Nephron progenitor cell (in vitro differentiated cells): Measurements from ENCODE around the gene RPS18.
"Not testable (repeated sequence)": the region's sequence is repeated elsewhere in the genome, so short reads cannot be mapped to it uniquely, and the experiment has no call there.

Experiments used
- DNase-seq: peaks from one replicate; pipeline ENCODE4 v3.0.0; 2021
- H3K27ac Mint-ChIP-seq: 2 replicates; pipeline ENCODE4 v1.8.0; 2021; ENCODE audit warnings: mild to moderate bottlenecking, moderate library complexity, mixed read lengths
- H3K27me3 Mint-ChIP-seq: 2 replicates; pipeline ENCODE4 v1.8.0; 2021; ENCODE audit warnings: mild to moderate bottlenecking, low read depth, mixed read lengths; ENCODE audit not compliant: poor library complexity
- H3K36me3 Mint-ChIP-seq: 2 replicates; pipeline ENCODE4 v1.8.0; 2021; ENCODE audit warnings: low read depth, mixed read lengths
- H3K4me1 Mint-ChIP-seq: 2 replicates; pipeline ENCODE4 v1.8.0; 2021; ENCODE audit warnings: mixed read lengths
- H3K4me3 Mint-ChIP-seq: 2 replicates; pipeline ENCODE4 v1.8.0; 2021; ENCODE audit warnings: mild to moderate bottlenecking, moderate library complexity, mixed read lengths
- H3K9me3 Mint-ChIP-seq: 2 replicates; pipeline ENCODE4 v1.8.0; 2021; ENCODE audit warnings: mild to moderate bottlenecking, moderate library complexity, mixed read lengths
- TF ChIP-seq, protein P1 (sequence below): fragments of 200-600 bp; sonication (generic); IDR thresholded peaks from 2 replicates; pipeline ENCODE4 v1.5.0; 2021; ENCODE audit warnings: antibody characterized with exemption

Gene RPS18

DNA sequence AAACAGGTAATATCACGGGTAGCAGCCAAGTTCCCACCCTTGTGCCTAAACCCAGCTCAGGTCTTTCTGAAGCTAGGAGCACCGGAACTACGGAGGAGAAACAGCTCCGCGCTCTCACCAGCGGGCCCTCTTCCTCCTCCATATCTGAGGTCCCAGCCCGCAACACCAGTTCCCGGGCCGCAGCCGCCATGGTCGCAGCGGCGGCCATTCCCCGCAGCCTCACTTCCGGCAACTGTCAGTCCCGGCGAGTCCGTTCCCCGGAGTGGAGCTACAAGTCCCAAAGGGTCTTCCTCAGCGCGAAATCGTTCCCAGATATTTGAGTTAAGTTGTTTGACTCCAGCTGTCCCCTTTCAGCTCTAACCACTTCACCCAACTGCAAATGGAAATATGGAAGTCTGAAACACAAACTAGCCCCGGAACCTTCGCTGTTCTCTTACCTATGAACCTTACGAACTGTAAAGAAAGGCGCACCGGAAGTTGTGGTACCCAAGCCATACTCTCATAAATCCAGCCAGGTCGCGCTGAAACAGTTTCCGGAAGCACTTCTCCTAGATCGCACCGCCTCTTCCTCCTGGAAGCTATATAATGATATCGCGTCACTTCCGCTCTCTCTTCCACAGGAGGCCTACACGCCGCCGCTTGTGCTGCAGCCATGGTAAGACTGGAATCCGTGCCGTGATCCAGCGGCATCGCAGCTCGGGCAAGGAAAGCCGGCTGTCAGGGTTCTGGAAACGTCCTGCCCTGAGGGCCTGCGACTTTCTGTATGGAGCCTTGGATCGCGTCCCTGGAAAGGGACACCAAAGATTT lies at the start of gene RPS18, which contains the start of gene VPS52:
Gene RPS18, plus strand, starts transcription at position 608 of the 807 bp plus-strand sequence. Its CDS starts 45 bp downstream, at position 653.
Gene VPS52, minus strand, starts transcription at position 409 of the 807 bp plus-strand sequence. Its CDS starts 201 bp downstream, at position 208.
- peak within 1 kb of the TSS; percentile 100 for H3K27ac Mint-ChIP-seq
- H3K27me3 Mint-ChIP-seq, result no peaks in the 10 kb centered on the region
- peak within 1 kb of the TSS; percentile 96 for H3K4me3 Mint-ChIP-seq
- H3K4me1 Mint-ChIP-seq, result peaks cover 67% of the 10 kb centered on the region
- TF ChIP-seq, protein P1, sequence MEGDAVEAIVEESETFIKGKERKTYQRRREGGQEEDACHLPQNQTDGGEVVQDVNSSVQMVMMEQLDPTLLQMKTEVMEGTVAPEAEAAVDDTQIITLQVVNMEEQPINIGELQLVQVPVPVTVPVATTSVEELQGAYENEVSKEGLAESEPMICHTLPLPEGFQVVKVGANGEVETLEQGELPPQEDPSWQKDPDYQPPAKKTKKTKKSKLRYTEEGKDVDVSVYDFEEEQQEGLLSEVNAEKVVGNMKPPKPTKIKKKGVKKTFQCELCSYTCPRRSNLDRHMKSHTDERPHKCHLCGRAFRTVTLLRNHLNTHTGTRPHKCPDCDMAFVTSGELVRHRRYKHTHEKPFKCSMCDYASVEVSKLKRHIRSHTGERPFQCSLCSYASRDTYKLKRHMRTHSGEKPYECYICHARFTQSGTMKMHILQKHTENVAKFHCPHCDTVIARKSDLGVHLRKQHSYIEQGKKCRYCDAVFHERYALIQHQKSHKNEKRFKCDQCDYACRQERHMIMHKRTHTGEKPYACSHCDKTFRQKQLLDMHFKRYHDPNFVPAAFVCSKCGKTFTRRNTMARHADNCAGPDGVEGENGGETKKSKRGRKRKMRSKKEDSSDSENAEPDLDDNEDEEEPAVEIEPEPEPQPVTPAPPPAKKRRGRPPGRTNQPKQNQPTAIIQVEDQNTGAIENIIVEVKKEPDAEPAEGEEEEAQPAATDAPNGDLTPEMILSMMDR, result no peak
- H3K36me3 Mint-ChIP-seq, result peaks cover 56% of the 10 kb centered on the region
- peak; percentile 86 for DNase-seq
- no peaks in the 10 kb centered on the region for H3K9me3 Mint-ChIP-seq

DNA sequence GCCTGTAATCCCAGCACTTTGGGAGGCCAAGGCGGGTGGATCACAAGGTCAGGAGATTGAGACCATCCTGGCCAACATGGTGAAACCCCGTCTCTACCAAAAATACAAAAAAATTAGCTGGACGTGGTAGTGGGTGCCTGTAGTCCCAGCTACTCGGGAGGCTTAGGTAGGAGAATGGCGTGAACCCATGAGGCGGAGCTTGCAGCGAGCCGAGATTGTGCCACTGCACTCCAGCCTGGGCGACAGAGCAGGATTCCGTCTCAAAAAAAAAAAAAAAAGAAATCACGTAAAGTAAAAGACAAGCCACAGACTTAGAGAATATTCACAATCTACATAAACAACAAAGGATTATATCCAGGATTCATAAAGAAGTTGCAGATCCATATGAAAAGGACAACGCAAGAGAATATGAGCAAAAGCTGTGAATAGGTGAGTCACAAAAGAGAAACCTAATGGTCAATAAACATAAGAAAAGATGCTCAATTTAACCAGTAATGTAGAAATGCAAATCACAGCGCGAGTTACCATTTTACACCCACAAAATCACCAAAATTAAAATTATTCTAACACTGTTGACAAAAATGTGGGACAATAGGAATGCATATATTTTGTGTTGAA lies 45.3 kb upstream of the RPS18 start:
- Mint-ChIP-seq H3K27me3 (peaks cover 77% of the 10 kb centered on the region), H3K9me3 (peaks cover 16% of the 10 kb centered on the region)
- H3K27ac Mint-ChIP-seq, result not testable (repeated sequence)

DNA sequence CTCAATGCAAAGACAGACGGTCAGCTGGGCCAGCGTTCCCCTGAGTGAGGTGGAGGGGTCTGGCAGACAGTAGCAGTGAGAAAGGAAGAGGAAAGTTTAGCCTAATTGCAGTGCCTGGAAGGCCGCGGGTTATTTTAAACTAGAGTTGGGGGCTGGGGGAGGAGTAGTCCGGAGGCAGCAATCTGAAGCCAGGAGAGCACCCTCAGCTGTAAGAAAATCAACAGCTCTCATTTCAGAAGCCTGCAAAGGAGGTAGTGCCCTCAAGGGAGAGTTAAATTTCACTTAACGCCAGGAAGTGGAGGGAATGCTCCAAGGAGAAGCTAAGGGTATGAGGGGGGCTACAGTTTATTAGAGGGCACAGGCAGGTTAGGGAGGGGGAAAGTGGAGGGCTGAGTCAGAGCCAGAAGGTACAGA lies 36.6 kb upstream of the RPS18 start:
- TF ChIP-seq, protein P1, result no peak
- DNase-seq, result peak; percentile 43
- Mint-ChIP-seq H3K4me1 (peaks cover 78% of the 10 kb centered on the region), H3K36me3 (no peaks in the 10 kb centered on the region), H3K27ac (peak overlapping the region; percentile 92), H3K4me3 (peak overlapping the region; percentile 63), H3K9me3 (peaks cover 5% of the 10 kb centered on the region), H3K27me3 (peaks cover 32% of the 10 kb centered on the region)

More for the DNA sequence above, 45.3 kb upstream of the RPS18 start:
- H3K36me3 Mint-ChIP-seq, H3K4me3 Mint-ChIP-seq, DNase-seq: not testable (repeated sequence)
- H3K4me1 Mint-ChIP-seq, result peaks cover 13% of the 10 kb centered on the region

DNA sequence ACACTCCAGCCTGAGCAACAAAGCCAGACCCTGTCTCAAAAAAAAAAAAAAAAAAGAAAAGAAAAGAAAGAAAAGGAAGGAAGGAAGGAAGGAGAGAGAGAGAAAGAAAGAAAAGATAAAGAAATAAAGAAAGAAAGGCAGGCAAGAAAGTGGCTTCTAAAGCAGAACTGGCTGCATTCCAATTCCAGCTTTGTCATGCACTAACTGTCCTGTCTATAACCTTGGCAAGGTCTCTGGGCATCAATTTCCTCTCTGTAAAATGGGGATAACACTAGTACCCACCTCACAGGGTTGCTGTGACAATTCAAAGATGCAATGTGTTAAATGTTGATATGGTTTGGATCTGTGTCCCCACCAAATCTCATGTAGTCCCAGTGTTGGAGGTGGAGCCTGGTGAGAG lies 35.5 kb upstream of the RPS18 start:
- H3K27me3 Mint-ChIP-seq, result peaks cover 34% of the 10 kb centered on the region
- no peak for DNase-seq
- no peak overlapping the region for H3K27ac Mint-ChIP-seq
- peaks cover 5% of the 10 kb centered on the region for H3K9me3 Mint-ChIP-seq
- H3K36me3 Mint-ChIP-seq, result no peaks in the 10 kb centered on the region
- H3K4me3 Mint-ChIP-seq, result no peak overlapping the region
- H3K4me1 Mint-ChIP-seq, result peaks cover 73% of the 10 kb centered on the region
- TF ChIP-seq, protein P1, result no peak

GRCh38 chr6:33236852-33237251 lies 35.0 kb upstream of the RPS18 start:
- H3K9me3 Mint-ChIP-seq, result peaks cover 5% of the 10 kb centered on the region
- no peaks in the 10 kb centered on the region for H3K36me3 Mint-ChIP-seq
- H3K4me1 Mint-ChIP-seq, result peaks cover 68% of the 10 kb centered on the region
- TF ChIP-seq, protein P1, result no peak
- H3K4me3 Mint-ChIP-seq, result no peak overlapping the region
- peaks cover 34% of the 10 kb centered on the region for H3K27me3 Mint-ChIP-seq
- H3K27ac Mint-ChIP-seq, result no peak overlapping the region
- no peak for DNase-seq

DNA sequence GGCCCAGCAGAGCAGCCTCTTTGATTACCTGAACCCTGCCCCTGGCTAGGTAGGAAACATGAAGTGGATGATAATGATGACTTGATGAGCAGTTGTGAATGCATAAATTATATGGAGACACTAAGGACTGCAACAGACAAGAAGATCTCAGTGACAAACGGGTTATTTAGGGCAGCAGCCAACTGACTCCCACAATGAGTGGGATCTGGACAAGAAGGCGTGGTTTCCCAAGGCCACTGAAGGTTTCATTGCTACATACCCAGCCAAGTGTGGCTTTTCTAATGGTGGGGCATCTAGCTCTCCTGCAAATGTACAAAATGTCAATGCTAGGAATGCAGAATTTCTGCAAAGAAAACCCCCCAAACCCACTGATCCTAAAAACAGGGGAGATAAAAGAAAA lies 34.1 kb upstream of the RPS18 start:
- H3K36me3 Mint-ChIP-seq, result no peaks in the 10 kb centered on the region
- peak overlapping the region; percentile 38 for H3K4me3 Mint-ChIP-seq
- TF ChIP-seq, protein P1, result no peak
- H3K9me3 Mint-ChIP-seq, result peaks cover 5% of the 10 kb centered on the region
- H3K4me1 Mint-ChIP-seq, result peaks cover 61% of the 10 kb centered on the region
- DNase-seq, result no peak
- peak overlapping the region; percentile 26 for H3K27ac Mint-ChIP-seq
- peaks cover 37% of the 10 kb centered on the region for H3K27me3 Mint-ChIP-seq
